Ovary (tissue), 9 donors: ENCODE measurements around the gene SPACA7. TPM values are rescaled to one million over a fixed set of nuclear protein-coding genes. Genes with fewer than 3 reads are reported as not detected.

Experiments used
- DNase-seq, 5 donors: peaks; one replicate each; pipeline ENCODE4 v3.0.0-alpha.2; 2019 to 2020
- H3K27ac ChIP-seq, 2 donors: fragments of 200-600 bp; one replicate each; pipeline versions ENCODE4 v1.5.1 to v1.8.0; 2019 to 2022
- H3K27me3 ChIP-seq: fragments of 200-600 bp; one replicate; pipeline ENCODE4 v1.8.0; 2022
- H3K36me3 ChIP-seq: fragments of 200-600 bp; sonication (generic); one replicate; pipeline ENCODE4 v1.5.1; 2019
- H3K4me1 ChIP-seq: one replicate; pipeline ENCODE4 v1.8.1; 2013; ENCODE audit warnings: mild to moderate bottlenecking, moderate library complexity; ENCODE audit not compliant: insufficient read depth
- H3K4me3 ChIP-seq: fragments of 200-600 bp; sonication (generic); one replicate; pipeline ENCODE4 v1.5.1; 2017
- H3K9me3 ChIP-seq, 2 donors: fragments of 200-600 bp in 1 of 2; sonication (generic) in 1 of 2; one replicate each; pipeline versions ENCODE4 v1.5.1 to v1.8.1; 2013 to 2019; ENCODE audit warnings: mild to moderate bottlenecking in 1 of 2, moderate library complexity in 1 of 2
- EP300 ChIP-seq: sonication (generic); formaldehyde crosslinking; IDR thresholded peaks from one replicate; pipeline ENCODE4 v1.6.1; 2017; ENCODE audit warnings: antibody characterized with exemption
- POLR2A ChIP-seq: fragments of 450-650 bp; IDR thresholded peaks from one replicate; pipeline ENCODE4 v1.6.1; 2017; ENCODE audit warnings: antibody characterized with exemption, mild to moderate bottlenecking, moderate library complexity
- WGBS, 3 donors: extraction: QIAGEN DNeasy Blood & Tissue Kit in 1 of 3; methylation state at CpG; one replicate each; pipeline versions ENCODE4 v1.1.5 to v1.1.7; 2013 to 2017; 5-methylcytosine and 5-hydroxymethylcytosine counted together
- intact Hi-C, 4 donors: fragments of 100-400 bp; cut with DNase I; formaldehyde crosslinking; loops; one replicate each; pipeline versions ENCODE4 v1.11.0 to v1.15.1; 2022 to 2023
- polyA plus RNA-seq, 2 donors: library from polyadenylated mRNA; stranded (reverse); fragments of 200-250 nt in 1 of 2; fragments of 350-450 nt in 1 of 2; fragmentation: Illumina TruSeq in 1 of 2; extraction: RNeasy Lipid Tissue Mini Kit (QIAGEN cat#74804) in 1 of 2; gene quantifications; one replicate each; pipeline ENCODE4 v1.2.3, GENCODE V29; 2013 to 2014
- total RNA-seq, 7 donors: library from RNA; depleted of rRNA in 2 of 7; stranded (reverse); fragments of >200 nt in 2 of 7; fragmentation: NEBNext Ultra II Directional in 3 of 7; extraction: Animal tissue kit (Norgen Biotek cat#: 25700) in 3 of 7; gene quantifications; one replicate each; pipeline versions ENCODE4 v1.1.0 to v1.2.4, GENCODE V29; 2016 to 2023
- TF ChIP-seq, protein P1 (sequence below), 3 donors: fragments of 450-650 bp in 2 of 3; fragments of 200-600 bp in 1 of 3; IDR thresholded peaks; one replicate each; pipeline versions ENCODE4 v1.5.1 to v1.8.0; 2016 to 2022; ENCODE audit warnings: antibody characterized with exemption in 3 of 3, mild to moderate bottlenecking in 1 of 3
- donor health status: DM: no; HTN: no; CAD: no; lungs with moderate emphysema.
- donor health status: DM: no; HTN: no; CAD: no.
- donor health status: Bipolar disorder and iron deficiency.
- donor health status: DM: yes; HTN: yes; CAD: no.
- donor health status: DM: no; HTN: no; CAD: no.
- donor health status: DM: yes; HTN: yes; CAD: no.

SPACA7 gene
- total and polyA plus RNA-seq, 9 donors: not detected

DNA sequence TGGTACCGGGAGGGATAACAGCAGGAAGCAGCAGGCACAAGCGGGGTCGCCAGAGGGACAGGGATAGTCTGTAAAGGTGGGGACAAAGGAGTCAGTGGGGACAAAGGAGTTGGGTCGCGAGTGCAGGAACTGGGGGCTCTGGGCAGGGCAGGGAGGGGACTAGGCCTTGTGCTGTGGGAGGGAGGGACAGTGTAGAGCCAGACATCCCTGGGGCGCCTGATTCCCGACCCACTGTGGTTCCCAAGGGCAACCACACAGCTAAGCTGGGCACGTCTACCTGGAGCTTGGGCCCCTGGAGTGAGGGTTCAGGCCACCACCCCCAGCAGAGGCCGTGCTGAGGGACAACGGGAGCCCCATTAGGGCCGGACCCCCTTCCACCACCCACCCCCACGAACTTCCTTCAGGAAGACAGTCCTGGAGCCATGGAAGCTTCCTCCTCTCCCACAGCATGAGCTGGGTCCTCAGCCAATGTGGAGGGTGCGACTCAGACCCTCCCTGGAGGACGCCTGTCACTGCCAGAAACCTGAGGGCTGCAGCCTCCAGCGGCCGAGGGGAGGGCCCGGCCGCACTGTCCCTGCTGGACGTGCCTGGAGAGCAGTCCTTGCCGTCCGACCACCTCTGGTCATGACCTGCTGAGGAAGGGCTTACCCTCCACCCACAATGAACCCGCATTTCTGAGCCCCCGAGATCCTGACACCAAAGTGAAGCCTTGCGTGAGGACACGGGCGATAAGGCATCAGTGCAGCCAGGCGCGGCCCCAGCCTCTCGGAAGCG is 77.9 kb downstream of the SPACA7 start:
- Histone ChIP-seq H3K27ac (no peak overlapping the region), H3K4me3 (no peak overlapping the region), H3K4me1 (no peaks in the 10 kb centered on the region), H3K9me3 (no peaks in the 10 kb centered on the region), H3K36me3 (no peaks in the 10 kb centered on the region), H3K27me3 (no peaks in the 10 kb centered on the region)
- intact Hi-C loops: no loop called here
- WGBS, 3 donors: 72 to 79% (median 73%) methylated on average over 30 of the region's 30 CpGs
- DNase-seq: no peak
- TF ChIP-seq EP300 (no peak), POLR2A (no peak)

DNA sequence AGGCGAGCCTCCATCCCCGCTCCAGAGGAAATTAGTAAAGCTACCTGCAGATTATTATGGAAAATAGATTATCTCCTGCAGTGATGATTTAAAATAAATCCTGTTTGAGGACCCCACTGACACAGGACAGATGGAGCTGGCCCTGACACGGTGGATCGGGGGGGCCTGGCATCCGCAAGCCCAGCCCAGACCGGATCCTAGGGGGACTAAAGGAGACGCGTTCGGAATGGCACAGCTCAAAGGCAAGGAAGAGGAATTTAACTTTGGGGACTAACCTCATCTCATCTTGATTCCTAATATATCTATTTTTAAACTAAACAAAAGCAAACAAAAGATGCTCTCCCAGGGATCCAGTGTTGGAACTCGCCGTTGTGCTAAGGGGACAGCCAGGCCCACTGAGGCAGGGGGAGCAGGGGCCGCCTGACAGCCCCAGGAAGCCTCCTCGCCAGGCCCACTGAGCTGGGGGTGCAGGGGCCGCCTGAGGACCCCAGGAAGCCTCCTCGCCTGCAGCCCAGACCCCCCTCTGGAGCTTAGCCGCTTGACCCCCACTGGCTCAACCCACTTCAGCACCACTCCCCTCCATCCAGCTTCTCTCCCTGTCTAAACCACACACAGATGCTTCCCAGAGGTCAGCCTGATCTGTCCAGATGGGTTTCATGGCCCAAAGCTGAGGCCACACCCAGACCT is 78.6 kb downstream of the SPACA7 start:
- intact Hi-C loops: no loop called here
- Histone ChIP-seq H3K9me3 (no peaks in the 10 kb centered on the region), H3K36me3 (no peaks in the 10 kb centered on the region), H3K27me3 (no peaks in the 10 kb centered on the region), H3K27ac (no peak overlapping the region), H3K4me3 (no peak overlapping the region), H3K4me1 (no peaks in the 10 kb centered on the region)
- WGBS, 3 donors: 72 to 80% (median 76%) methylated on average over 16 of the region's 16 CpGs
- no peak for TF ChIP-seq EP300
- no peak for TF ChIP-seq POLR2A
- TF ChIP-seq, protein P1, sequence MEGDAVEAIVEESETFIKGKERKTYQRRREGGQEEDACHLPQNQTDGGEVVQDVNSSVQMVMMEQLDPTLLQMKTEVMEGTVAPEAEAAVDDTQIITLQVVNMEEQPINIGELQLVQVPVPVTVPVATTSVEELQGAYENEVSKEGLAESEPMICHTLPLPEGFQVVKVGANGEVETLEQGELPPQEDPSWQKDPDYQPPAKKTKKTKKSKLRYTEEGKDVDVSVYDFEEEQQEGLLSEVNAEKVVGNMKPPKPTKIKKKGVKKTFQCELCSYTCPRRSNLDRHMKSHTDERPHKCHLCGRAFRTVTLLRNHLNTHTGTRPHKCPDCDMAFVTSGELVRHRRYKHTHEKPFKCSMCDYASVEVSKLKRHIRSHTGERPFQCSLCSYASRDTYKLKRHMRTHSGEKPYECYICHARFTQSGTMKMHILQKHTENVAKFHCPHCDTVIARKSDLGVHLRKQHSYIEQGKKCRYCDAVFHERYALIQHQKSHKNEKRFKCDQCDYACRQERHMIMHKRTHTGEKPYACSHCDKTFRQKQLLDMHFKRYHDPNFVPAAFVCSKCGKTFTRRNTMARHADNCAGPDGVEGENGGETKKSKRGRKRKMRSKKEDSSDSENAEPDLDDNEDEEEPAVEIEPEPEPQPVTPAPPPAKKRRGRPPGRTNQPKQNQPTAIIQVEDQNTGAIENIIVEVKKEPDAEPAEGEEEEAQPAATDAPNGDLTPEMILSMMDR (IDR thresholded peaks at IDR 0.05): no peak
- no peak for DNase-seq

DNA sequence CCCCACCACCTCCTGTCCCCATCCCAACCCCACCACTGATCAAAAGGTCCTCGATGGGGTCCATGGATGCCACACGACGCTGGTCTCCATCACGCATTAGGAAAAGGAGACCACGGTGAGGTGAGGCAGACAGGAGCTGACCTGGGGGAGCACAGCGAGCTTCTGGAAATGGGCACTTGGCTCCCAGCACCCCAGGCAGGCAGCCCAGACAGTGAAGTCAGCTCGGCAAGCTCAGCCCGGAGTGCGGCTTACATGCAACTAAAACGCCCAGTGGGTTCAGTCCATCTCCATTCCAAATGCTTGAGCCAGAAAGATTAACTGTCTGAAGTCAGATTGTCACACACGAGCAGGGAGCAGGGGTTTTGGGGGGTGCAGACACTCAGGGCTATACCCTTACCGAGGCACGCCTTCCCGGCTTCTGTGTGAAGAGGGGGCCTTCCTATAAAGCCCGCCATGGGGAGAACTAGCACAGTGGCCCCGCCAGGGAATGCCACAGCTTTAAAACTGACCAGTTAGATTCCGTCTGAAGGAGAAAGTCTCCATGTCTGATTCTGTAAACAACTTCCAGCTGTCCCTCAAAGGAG is 79.4 kb downstream of the SPACA7 start:
- no peaks in the 10 kb centered on the region for H3K9me3 ChIP-seq
- DNase-seq: no peak
- no peaks in the 10 kb centered on the region for H3K36me3 ChIP-seq
- TF ChIP-seq, protein P1 (IDR thresholded peaks at IDR 0.05): no peak
- TF ChIP-seq POLR2A (no peak), EP300 (no peak)
- WGBS, 3 donors: 75 to 81% (median 79%) methylated on average over 17 of the region's 17 CpGs
- H3K27me3 ChIP-seq: no peaks in the 10 kb centered on the region
- H3K4me1 ChIP-seq: no peaks in the 10 kb centered on the region
- no peak overlapping the region for H3K27ac ChIP-seq
- no peak overlapping the region for H3K4me3 ChIP-seq
- intact Hi-C loops: no loop called here

DNA sequence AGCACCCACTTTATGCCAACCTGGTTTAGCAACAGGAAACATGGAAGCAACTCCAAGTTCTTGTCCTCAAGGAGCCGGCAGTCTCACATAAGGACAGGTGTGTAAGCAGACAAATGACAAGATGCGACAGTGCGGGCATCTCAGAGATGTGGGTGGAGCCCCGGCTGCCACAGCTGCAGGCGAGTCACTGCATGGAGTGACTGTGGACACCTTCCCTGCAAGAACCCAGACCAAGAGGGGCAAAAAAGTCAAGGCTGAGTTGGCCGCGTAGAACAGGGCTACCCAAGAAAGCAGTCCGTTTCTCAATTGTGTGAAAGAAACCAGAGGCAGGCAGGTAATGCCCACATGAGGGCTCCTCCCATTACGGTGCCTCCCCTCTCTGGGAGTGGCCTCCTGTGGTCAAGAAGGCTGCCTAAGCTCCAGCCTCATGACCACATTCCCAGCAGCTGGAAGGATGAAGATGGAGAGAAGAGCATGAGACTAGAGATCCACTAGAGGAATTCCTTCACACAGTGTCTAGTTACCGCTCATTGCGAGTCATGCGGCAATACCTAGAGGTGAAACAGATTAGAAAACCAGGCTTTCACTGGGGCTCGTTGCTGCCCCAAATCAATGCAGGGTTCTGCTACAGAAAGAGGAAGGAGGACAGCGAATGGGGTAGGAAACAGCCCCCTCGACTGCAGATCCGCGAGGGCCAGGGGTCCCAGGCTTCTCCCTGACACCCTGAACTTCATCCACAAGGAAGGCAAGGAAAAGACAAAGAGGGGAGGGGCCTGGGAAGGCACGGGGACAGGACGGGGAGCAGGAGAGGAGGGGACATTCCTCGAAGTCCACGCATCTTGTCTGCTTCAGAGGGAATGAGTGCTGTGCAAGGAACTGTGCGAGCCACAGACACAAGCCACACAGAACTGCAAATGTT is 80.2 kb downstream of the SPACA7 start:
- intact Hi-C loops: no loop called here
- 80 to 85% (median 82%) methylated on average over 22 of the region's 22 CpGs for WGBS, 3 donors
- no peaks in the 10 kb centered on the region for H3K27me3 ChIP-seq
- DNase-seq: no peak
- H3K27ac ChIP-seq: no peak overlapping the region
- no peaks in the 10 kb centered on the region for H3K36me3 ChIP-seq
- TF ChIP-seq EP300 (no peak), POLR2A (no peak)
- TF ChIP-seq, protein P1 (IDR thresholded peaks at IDR 0.05): no peak
- no peaks in the 10 kb centered on the region for H3K9me3 ChIP-seq
- no peak overlapping the region for H3K4me3 ChIP-seq
- no peaks in the 10 kb centered on the region for H3K4me1 ChIP-seq
